NCI-H524 (cell line): ENCODE data around the gene ZNF487.
"Not testable (repeated sequence)": the region's sequence is repeated elsewhere in the genome, so short reads cannot be mapped to it uniquely, and the experiment has no call there.

Experiments used
- DNase-seq, 2 experiments: peaks; one replicate each; lab custom pipeline; 2025; lab: John Stamatoyannopoulos, UW

The ZNF487 gene

DNA sequence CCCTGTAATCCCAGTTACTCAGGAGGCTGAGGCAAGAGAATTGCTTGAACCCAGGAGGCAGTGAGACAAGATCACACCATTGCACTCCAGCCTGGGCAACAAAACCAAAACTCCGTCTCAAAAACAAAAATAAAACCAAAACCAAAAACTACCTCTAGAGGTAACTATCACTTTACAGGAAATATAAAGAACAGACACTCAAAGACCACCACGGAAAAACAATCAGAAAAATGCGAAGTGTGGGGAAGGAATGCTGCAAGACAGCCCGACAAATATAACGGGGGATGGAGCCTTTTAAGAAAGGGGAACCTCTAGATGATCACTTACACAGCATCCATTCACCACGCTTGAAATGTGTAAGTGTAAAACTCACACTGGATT, 32.2 kb upstream of the ZNF487 start:
- no peak for DNase-seq

DNA sequence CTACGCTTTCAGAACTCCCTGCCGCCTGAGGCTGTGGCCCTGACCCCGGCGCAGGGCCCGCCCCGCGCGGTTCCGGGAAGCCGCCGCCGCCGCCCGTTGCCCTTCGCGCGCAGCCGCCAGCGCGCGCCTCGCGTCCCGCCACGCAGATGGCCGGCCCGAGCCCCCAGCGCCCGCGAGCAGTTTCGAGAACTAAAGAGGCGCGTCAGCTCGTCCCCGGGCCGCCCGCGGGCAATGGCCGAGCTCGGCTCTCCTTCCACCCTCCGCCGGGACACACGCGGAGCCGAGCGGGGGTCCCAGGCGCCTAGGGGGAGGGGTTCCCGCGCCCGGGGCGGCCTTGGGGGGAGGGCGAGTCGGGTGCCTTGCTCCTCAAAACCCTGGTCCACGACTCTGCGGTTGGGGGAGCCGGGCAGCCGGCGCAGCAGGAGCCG, 29.7 kb upstream of the ZNF487 start:
- DNase-seq = no peak

- no peak for DNase-seq
These were observed 29.2 kb upstream of the ZNF487 start for GRCh38 chr10:43407576-43408330.

GRCh38 chr10:43408331-43408709, 28.6 kb upstream of the ZNF487 start:
- DNase-seq = no peak

DNA sequence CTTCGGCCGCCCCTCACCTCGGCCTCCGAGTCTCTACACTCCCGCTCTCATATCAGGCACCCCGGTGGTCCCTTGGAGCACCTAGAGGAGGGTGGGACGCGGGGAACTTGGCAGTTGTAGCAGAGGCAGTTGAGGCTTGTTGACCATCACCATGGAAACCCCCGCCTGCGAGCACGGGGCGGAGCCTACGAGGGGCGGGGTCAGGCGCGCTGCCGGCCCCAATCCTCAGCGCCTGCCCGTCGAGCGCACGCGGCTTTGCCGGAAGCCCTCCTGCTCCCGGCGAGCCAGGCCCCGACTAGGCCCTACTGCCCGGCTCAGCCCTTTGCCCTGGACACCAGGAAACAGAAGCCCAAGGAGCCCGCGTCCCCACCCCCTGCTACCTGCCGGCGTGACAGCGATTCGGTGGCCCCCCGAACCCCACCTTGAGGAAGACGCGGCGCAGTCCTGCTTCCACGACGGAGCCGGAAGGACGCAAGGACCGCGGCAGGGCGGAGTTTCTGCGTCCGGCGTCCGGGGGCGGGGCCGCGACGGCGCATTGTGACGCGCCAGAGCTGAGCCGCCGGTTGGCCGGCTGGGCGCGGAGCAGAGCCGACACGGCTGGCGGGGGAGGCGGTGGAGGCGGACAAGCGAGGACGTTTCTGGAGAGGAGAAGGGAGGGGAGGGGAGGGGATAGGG, 28.1 kb upstream of the ZNF487 start, which contains the start of gene HNRNPF:
HNRNPF (minus strand) TSS at position 477 of the 675 bp plus-strand sequence. CDS start 21,302 bp downstream, outside the sequence.
- peak; percentile 40 to 69 for DNase-seq

- no peak for DNase-seq
These were observed 27.4 kb upstream of the ZNF487 start for GRCh38 chr10:43409385-43410109.

DNA sequence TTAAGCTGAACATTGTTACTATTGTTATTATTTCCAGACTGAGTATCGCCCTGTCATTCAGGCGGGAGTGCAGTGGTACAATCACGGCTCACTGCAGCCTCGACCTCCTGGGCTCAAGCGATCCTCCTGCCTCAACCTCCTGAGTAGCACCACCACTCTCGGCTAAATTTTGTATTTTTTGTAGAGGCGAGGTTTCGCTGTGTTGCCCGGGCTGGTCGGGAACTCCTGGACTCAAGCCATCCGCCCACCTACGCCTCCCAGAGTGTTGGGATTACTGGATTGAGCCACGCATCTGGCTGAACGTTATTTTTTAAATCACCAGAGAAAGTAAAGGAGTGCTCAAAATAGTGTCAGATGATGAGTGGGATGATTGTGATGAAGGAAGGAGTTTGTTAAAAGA, 26.6 kb upstream of the ZNF487 start:
- no peak for DNase-seq

GRCh38 chr10:43411536-43411935, 25.4 kb upstream of the ZNF487 start:
- no peak for DNase-seq

GRCh38 chr10:43415544-43415943, 21.4 kb upstream of the ZNF487 start:
- DNase-seq = no peak

DNA sequence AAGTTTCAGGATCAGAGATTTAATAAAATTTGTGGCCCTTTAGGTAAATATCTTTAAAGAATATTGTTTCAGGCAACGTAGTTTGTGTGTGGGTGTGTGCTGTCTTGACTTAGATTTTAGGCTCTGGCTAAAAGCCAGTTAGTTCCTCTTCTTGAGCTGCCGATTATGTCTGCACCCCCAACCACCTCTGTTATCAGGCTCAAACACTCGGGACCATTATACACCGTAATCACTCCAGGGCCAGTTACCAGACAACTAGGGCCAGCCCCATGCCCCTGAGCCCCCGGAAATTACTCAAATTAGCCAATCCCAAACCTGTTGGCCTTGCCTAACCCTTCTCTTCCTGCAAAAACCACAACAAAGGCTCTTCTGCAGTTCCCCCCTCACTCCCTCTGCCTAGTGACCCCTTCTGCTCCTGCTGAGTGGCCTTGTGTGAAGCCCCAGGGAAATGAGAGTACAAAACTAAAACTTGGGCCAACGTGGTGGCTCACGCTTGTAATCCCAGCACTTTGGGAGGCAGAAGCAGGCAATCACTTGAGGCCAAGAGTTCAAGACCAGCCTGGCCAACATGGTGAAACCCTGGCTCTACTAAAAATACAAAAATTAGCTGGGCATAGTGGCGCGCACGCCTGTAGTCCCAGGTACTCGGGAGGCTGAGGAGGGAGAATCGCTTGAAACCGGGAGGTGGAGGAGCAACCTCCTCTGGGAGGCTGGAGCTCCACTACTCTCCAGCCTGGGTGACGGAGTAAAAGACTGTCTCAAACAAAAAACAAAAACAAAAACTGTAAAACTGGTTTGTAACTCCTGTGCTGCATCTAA, 18.8 kb upstream of the ZNF487 start:
- no peak for DNase-seq

DNA sequence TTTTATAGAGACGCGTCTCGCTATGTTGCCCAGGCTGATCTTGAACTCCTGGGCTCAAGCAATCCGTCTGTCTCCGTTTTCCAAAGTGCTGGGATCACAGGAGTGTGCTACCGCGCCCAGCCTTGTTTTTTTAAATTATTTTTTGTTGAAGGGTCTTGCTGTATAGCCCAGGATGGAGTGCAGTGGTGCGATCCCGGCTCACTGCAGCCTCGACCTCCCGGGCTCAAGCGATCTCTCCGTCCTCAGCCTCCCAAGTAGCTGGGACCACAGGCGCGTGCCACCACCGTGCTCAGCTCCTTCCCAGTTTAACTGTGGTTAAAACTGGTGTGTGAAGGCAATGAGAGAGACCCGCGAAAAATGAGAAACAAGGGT, 16.9 kb upstream of the ZNF487 start:
- DNase-seq = no peak

DNA sequence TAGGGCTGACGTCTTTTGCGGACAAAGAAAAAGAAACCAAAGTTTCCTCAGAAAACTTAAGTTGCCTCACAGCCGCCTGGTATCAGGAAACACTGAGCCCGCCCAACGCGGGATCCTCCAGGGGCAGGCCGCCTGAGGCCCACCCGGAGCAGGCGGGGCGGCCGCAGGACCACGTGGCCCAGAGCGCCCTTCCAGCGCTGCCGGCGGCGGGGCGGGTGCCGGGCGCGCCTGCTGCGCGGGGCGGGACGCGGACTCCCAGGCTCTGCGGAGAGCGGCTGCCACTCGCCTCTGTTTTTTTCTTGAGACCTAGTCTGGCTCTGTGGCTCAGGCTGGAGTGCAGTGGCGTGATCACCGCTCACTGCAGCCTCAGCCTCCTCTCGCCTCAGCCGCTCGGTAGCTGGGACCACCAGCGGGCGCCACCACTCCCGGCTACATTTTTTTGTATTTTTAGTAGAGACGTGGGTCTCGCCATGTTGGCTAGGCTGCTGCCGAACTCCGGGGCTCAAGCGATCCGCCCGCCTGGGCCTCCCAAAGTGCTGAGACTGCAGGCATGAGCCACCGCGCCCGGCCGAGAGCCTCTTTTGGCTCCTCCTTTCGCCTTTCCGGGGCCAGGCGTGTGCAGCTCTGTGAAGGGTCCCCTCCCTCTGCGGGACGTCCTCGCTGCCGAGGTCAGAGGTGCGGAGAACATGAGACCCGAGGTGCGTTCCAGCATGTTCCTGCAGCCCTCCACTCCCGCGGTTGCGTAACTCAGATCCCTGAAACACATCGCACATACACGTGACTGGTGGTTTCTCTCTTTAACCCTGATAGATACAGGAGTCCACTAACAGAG, 16.3 kb upstream of the ZNF487 start:
- peak in 1 of 2 experiments; percentile 7 for DNase-seq

DNA sequence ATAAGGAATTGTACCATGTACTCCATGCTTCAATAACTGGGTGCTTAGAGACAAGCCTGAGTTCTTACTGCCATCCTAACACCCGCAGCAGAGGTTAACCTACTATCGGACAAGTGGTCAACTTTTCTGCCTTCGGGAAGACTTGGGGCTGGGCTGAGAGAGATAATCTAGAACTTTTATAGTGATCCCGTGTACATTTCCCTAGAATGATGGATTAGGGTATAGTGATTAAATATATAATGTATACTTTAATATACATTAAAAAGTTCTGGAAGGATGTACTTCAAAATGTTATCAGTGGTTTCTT, 15.8 kb upstream of the ZNF487 start:
- no peak for DNase-seq

DNA sequence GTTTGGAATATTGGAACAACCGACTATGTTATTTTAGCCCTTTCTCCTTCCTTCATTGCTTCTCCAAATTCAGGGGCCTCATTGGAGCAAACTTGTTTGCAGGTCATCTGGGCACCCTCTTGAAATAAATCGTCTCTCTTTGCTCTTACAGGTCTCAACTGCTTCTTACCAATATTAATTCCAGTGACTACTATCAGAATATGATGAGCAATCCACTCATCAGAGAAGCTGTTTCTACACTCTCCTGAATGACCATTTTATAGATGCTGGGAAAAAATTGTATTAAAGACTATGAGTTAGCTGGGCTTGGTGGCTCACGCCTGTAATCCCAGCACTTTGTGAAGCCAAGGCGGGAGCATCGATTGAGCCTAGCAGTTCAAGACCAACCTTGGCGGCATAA, 15.4 kb upstream of the ZNF487 start:
- DNase-seq = no peak

- DNase-seq = not testable (repeated sequence)
These were observed 15.0 kb upstream of the ZNF487 start for GRCh38 chr10:43421944-43422343.

GRCh38 chr10:43424416-43424815, 12.5 kb upstream of the ZNF487 start:
- no peak for DNase-seq

GRCh38 chr10:43426476-43426875, 10.4 kb upstream of the ZNF487 start:
- not testable (repeated sequence) for DNase-seq

DNA sequence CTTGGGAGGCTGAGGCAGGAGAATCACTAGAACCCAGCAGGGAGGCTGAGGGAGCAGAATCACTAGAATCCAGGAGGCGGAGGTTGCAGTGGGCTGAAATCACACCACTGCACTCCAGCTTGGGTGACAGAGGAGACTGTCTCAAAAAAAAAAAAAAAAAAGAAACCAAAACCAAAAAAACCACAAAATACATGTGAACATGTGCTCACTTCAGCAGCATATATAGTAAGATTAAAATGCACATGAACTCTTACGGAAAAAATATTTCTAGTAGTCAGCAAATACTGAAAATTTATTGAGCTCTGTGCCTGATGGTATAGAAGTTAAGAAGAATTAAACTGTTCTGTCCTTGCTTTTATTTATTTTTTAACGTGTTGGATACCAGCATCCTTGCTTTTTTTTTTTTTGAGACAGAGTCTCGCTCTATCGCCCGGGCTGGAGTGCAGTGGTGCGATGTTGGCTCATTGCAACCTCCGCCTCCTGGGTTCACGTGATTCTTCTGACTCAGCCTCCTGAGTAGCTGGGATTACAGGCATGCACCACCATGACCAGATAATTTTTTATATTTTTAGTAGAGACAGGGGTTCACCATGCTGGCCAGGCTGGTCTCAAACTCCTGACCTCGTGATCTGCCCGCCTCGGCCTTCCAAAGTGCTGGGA, 9.6 kb upstream of the ZNF487 start:
- DNase-seq = no peak

- no peak for DNase-seq
These were observed 5.8 kb upstream of the ZNF487 start for GRCh38 chr10:43430926-43431663.
